Osteoblast (primary cell): ENCODE measurements around the gene CDC37. TPM values are rescaled to one million over a fixed set of nuclear protein-coding genes. Genes with fewer than 3 reads are reported as not detected.

Source experiments
- DNase-seq: peaks from one replicate; pipeline ENCODE4 v3.0.0; 2011; ENCODE audit warnings: low spot score, mixed read lengths; ENCODE audit not compliant: insufficient read length; ENCODE audit errors: missing footprints
- H2AFZ ChIP-seq: 2 replicates; pipeline ENCODE4 v1.6.0; 2011; ENCODE audit warnings: mild to moderate bottlenecking, low read length
- H3K27ac ChIP-seq: 2 replicates; pipeline ENCODE4 v1.5.1; 2011; ENCODE audit warnings: mild to moderate bottlenecking, low read depth, low read length, moderate library complexity
- H3K27me3 ChIP-seq: 2 replicates; pipeline ENCODE4 v1.6.0; 2012; ENCODE audit warnings: mild to moderate bottlenecking, control low read depth, inconsistent platforms, low read length, moderate library complexity; ENCODE audit not compliant: insufficient read depth
- H3K36me3 ChIP-seq: 2 replicates; pipeline ENCODE4 v1.5.1; 2011; ENCODE audit warnings: mild to moderate bottlenecking, low read length, control low read depth, moderate library complexity; ENCODE audit not compliant: insufficient read depth
- H3K4me1 ChIP-seq: 2 replicates; pipeline ENCODE4 v1.5.1; 2011; ENCODE audit warnings: mild to moderate bottlenecking, low read length, control low read depth, moderate library complexity; ENCODE audit not compliant: insufficient read depth
- H3K4me2 ChIP-seq: 2 replicates; pipeline ENCODE4 v1.6.0; 2011; ENCODE audit warnings: mild to moderate bottlenecking, low read length; ENCODE audit not compliant: insufficient read depth
- H3K4me3 ChIP-seq: fragments of 200-600 bp; sonication (generic); 3 replicates; pipeline ENCODE4 v1.5.1; 2012; ENCODE audit warnings: mild to moderate bottlenecking, low read length, inconsistent platforms; ENCODE audit not compliant: insufficient read depth
- H3K79me2 ChIP-seq: 2 replicates; pipeline ENCODE4 v1.6.0; 2012; ENCODE audit warnings: mild to moderate bottlenecking, low read length, control low read depth, inconsistent platforms; ENCODE audit not compliant: insufficient read depth
- H3K9me3 ChIP-seq: 2 replicates; pipeline ENCODE4 v1.5.1; 2011; ENCODE audit warnings: low read depth, low read length, control low read depth
- H4K20me1 ChIP-seq: 2 replicates; pipeline ENCODE4 v1.6.0; 2012; ENCODE audit warnings: mild to moderate bottlenecking, low read length, control low read depth; ENCODE audit not compliant: insufficient read depth
- total RNA-seq: library from RNA; depleted of rRNA; stranded (reverse); fragments of >200 nt; gene quantifications from 2 replicates; pipeline ENCODE4 v1.2.3, GENCODE V29; 2012
- TF ChIP-seq, protein P1 (sequence below): IDR thresholded peaks from 2 replicates; pipeline ENCODE4 v1.5.1; 2011; ENCODE audit warnings: mild to moderate bottlenecking, low read depth, low read length, moderate library complexity; ENCODE audit errors: extremely low read depth

The CDC37 gene
- total RNA-seq, 1 donor: 154 TPM

DNA sequence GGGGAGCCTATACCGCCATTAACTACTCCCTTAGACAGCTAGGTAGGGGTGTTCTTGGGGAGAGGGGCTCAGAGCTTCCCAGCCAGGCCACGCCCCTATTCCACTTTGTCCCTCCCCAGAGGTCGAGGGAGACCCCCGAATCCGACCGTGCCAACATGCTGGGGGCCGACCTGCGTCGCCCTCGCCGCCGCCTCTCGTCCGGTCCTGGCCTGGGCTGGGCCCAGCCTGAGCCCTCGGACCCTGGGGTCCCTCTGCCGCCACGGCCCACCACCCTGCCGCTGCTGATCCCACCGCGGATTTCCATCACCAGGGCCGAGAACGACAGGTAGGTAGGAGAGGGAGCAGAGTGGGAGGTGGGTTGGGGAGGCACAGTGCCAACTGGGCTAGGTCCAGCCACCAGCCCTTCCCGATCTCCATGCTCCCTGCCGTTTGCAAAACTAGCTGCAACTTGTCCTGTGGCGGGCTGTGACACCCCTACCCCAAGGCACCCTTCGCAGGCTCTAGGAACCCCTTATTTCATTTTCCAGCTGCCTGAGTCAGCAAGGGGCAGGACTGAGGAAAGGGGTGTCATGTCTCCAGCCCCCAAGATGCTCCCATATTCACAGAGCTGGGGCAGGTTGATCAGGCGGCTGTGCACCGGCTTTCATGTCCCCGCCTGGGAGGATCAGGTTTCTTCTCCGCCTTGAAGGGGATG lies 14.3 kb upstream of the CDC37 start:
- peaks cover 29% of the 10 kb centered on the region for H3K4me1 ChIP-seq
- no peak overlapping the region for H3K4me2 ChIP-seq
- H3K27me3 ChIP-seq: peaks cover 51% of the 10 kb centered on the region

GRCh38 chr19:10416380-10417257 lies 13.3 kb upstream of the CDC37 start:
- DNase-seq: peak; percentile 100
- Histone ChIP-seq H3K4me2 (peak overlapping the region; percentile 98), H2AFZ (peak overlapping the region; percentile 99), H3K9me3 (no peaks in the 10 kb centered on the region), H4K20me1 (peaks cover 5% of the 10 kb centered on the region), H3K27me3 (peaks cover 44% of the 10 kb centered on the region), H3K4me1 (peaks cover 30% of the 10 kb centered on the region), H3K27ac (peak overlapping the region; percentile 68), H3K4me3 (peak overlapping the region; percentile 85), H3K36me3 (no peaks in the 10 kb centered on the region), H3K79me2 (no peaks in the 10 kb centered on the region)
- TF ChIP-seq, protein P1, sequence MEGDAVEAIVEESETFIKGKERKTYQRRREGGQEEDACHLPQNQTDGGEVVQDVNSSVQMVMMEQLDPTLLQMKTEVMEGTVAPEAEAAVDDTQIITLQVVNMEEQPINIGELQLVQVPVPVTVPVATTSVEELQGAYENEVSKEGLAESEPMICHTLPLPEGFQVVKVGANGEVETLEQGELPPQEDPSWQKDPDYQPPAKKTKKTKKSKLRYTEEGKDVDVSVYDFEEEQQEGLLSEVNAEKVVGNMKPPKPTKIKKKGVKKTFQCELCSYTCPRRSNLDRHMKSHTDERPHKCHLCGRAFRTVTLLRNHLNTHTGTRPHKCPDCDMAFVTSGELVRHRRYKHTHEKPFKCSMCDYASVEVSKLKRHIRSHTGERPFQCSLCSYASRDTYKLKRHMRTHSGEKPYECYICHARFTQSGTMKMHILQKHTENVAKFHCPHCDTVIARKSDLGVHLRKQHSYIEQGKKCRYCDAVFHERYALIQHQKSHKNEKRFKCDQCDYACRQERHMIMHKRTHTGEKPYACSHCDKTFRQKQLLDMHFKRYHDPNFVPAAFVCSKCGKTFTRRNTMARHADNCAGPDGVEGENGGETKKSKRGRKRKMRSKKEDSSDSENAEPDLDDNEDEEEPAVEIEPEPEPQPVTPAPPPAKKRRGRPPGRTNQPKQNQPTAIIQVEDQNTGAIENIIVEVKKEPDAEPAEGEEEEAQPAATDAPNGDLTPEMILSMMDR: peak; percentile 74

More for the DNA sequence above, 14.3 kb upstream of the CDC37 start:
- TF ChIP-seq, protein P1: no peak
- Histone ChIP-seq H3K36me3 (no peaks in the 10 kb centered on the region), H3K4me3 (no peak overlapping the region), H3K9me3 (no peaks in the 10 kb centered on the region), H3K79me2 (no peaks in the 10 kb centered on the region), H4K20me1 (peaks cover 12% of the 10 kb centered on the region), H3K27ac (no peak overlapping the region), H2AFZ (no peak overlapping the region)
- DNase-seq: peak; percentile 75

DNA sequence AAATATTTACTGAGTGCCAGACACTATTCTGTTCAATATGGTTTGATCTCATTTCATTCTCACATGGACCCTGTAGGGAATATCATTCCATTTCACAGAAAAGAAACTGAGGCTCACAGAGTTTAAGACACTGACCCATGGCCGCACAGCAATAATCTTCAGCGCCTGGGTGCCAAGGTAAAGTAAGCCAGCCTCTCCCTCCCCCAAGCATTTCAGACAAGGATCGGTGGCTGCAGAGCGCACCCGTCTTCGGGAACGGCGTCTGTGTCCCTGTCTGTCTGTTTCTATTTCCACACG lies 12.7 kb upstream of the CDC37 start:
- no peaks in the 10 kb centered on the region for H3K36me3 ChIP-seq
- peaks cover 38% of the 10 kb centered on the region for H3K27me3 ChIP-seq
- no peak for DNase-seq
- H3K9me3 ChIP-seq: no peaks in the 10 kb centered on the region
- peak overlapping the region; percentile 68 for H3K27ac ChIP-seq
- TF ChIP-seq, protein P1: no peak
- H3K4me3 ChIP-seq: peak overlapping the region; percentile 85
- H4K20me1 ChIP-seq: peaks cover 4% of the 10 kb centered on the region
- H3K4me2 ChIP-seq: peak overlapping the region; percentile 98
- H3K79me2 ChIP-seq: no peaks in the 10 kb centered on the region
- peak overlapping the region; percentile 99 for H2AFZ ChIP-seq
- peaks cover 30% of the 10 kb centered on the region for H3K4me1 ChIP-seq
